Umbilical cord (tissue), 2 donors: ENCODE measurements around the gene HAP1. TPM values are rescaled to one million over a fixed set of nuclear protein-coding genes. Genes with fewer than 3 reads are reported as not detected.
"Not testable (repeated sequence)": the region's sequence is repeated elsewhere in the genome, so short reads cannot be mapped to it uniquely, and the experiment has no call there.

ENCODE experiments used
- DNase-seq: peaks from one replicate; pipeline ENCODE4 v3.0.0-alpha.2; 2015; ENCODE audit warnings: low spot score
- total RNA-seq: library from RNA; depleted of rRNA; stranded (reverse); fragments of >200 nt; gene quantifications from one replicate; pipeline ENCODE4 v1.2.3, GENCODE V29; 2014; ENCODE audit warnings: low replicate concordance; ENCODE audit not compliant: insufficient read depth

Gene HAP1
- 0.24 TPM for total RNA-seq

GRCh38 chr17:41734139-41734948 lies at the start of gene HAP1:
Gene HAP1, minus strand, starts transcription at chr17:41734643. Its CDS starts 9 bp downstream, at chr17:41734634.
- peak; percentile 9 for DNase-seq

- no peak for DNase-seq
Observed at GRCh38 chr17:41782142-41782541, 47.7 kb upstream of the HAP1 start.

- no peak for DNase-seq
Observed at GRCh38 chr17:41781404-41782110, 47.1 kb upstream of the HAP1 start.

- DNase-seq: no peak
Observed at GRCh38 chr17:41779954-41780353, 45.5 kb upstream of the HAP1 start.

- DNase-seq: peak; percentile 94
Observed at GRCh38 chr17:41777574-41778188, 43.2 kb upstream of the HAP1 start.

GRCh38 chr17:41777157-41777573 lies 42.7 kb upstream of the HAP1 start:
- DNase-seq: no peak

- not testable (repeated sequence) for DNase-seq
Observed at GRCh38 chr17:41776262-41776900, 41.9 kb upstream of the HAP1 start.

GRCh38 chr17:41775394-41776226 lies 41.2 kb upstream of the HAP1 start:
- no peak for DNase-seq

GRCh38 chr17:41773731-41774193 lies 39.3 kb upstream of the HAP1 start:
- DNase-seq: no peak

- peak; percentile 89 for DNase-seq
Observed at GRCh38 chr17:41773190-41773588, 38.7 kb upstream of the HAP1 start.

GRCh38 chr17:41772586-41773189 lies 38.2 kb upstream of the HAP1 start:
- no peak for DNase-seq

- DNase-seq: peak; percentile 55
Observed at GRCh38 chr17:41772218-41772585, 37.8 kb upstream of the HAP1 start.

- DNase-seq: no peak
Observed at GRCh38 chr17:41771389-41772206, 37.2 kb upstream of the HAP1 start.

GRCh38 chr17:41769985-41770384 lies 35.5 kb upstream of the HAP1 start:
- DNase-seq: no peak

GRCh38 chr17:41769346-41769862 lies 35.0 kb upstream of the HAP1 start:
- DNase-seq: no peak

GRCh38 chr17:41768682-41769288 lies 34.3 kb upstream of the HAP1 start:
- DNase-seq: no peak

GRCh38 chr17:41767324-41768042 lies 33.0 kb upstream of the HAP1 start:
- no peak for DNase-seq

- DNase-seq: no peak
Observed at GRCh38 chr17:41766135-41766534, 31.7 kb upstream of the HAP1 start.
